Keratinocyte (primary cell): ENCODE data around the gene CARD9. TPM values are rescaled to one million over a fixed set of nuclear protein-coding genes. Genes with fewer than 3 reads are reported as not detected.

Experiments used
- DNase-seq: peaks from one replicate; pipeline ENCODE4 v3.0.0-alpha.2; 2011; ENCODE audit warnings: low read depth, missing footprints, low spot score
- FAIRE-seq: peaks from 2 replicates; lab custom pipeline; 2011; peaks lifted over from hg19 to GRCh38; lab: Jason Lieb, UNC
- H2AFZ ChIP-seq: 2 replicates; pipeline ENCODE4 v1.6.0; 2012; ENCODE audit warnings: low read length, control low read depth, inconsistent platforms; ENCODE audit not compliant: control insufficient read depth
- H3K27ac ChIP-seq: 2 replicates; pipeline ENCODE4 v1.5.1; 2011; ENCODE audit warnings: low read length; ENCODE audit not compliant: control insufficient read depth, insufficient read depth
- H3K27me3 ChIP-seq: 3 replicates; pipeline ENCODE4 v1.6.0; 2011; ENCODE audit warnings: low read length; ENCODE audit not compliant: control insufficient read depth, insufficient read depth; ENCODE audit errors: extremely low read depth
- H3K36me3 ChIP-seq, 2 experiments: 2 replicates in 1 of 2; 3 replicates in 1 of 2; pipeline ENCODE4 v1.5.1; 2011; ENCODE audit warnings: low read length in 2 of 2, mild to moderate bottlenecking in 1 of 2; ENCODE audit not compliant: control insufficient read depth in 2 of 2, insufficient read depth in 2 of 2; ENCODE audit errors: extremely low read depth in 1 of 2
- H3K4me1 ChIP-seq: 3 replicates; pipeline ENCODE4 v1.5.1; 2011; ENCODE audit warnings: low read length; ENCODE audit not compliant: control insufficient read depth, insufficient read depth; ENCODE audit errors: extremely low read depth
- H3K4me2 ChIP-seq: 3 replicates; pipeline ENCODE4 v1.6.0; 2011; ENCODE audit warnings: low read depth, low read length; ENCODE audit not compliant: control insufficient read depth, insufficient read depth; ENCODE audit errors: extremely low read depth
- H3K4me3 ChIP-seq, 3 experiments: fragments of 200-600 bp in 1 of 3; sonication (generic) in 1 of 3; 2 replicates in 2 of 3; 3 replicates in 1 of 3; pipeline ENCODE4 v1.5.1; 2011 to 2016; ENCODE audit warnings: low read length in 3 of 3, mild to moderate bottlenecking in 3 of 3, control low read depth in 2 of 3, inconsistent platforms in 1 of 3, low read depth in 1 of 3, mixed read lengths in 1 of 3, mixed run types in 1 of 3, moderate library complexity in 1 of 3; ENCODE audit not compliant: control insufficient read depth in 2 of 3, insufficient read depth in 2 of 3; ENCODE audit errors: extremely low read depth in 1 of 3
- H3K79me2 ChIP-seq: 2 replicates; pipeline ENCODE4 v1.6.0; 2012; ENCODE audit warnings: low read length; ENCODE audit not compliant: control insufficient read depth, insufficient read depth
- H3K9ac ChIP-seq: 3 replicates; pipeline ENCODE4 v1.6.0; 2011; ENCODE audit warnings: low read length; ENCODE audit not compliant: control insufficient read depth, insufficient read depth; ENCODE audit errors: extremely low read depth
- H3K9me1 ChIP-seq: 3 replicates; pipeline ENCODE4 v1.6.0; 2011; ENCODE audit warnings: low read length; ENCODE audit not compliant: control insufficient read depth, insufficient read depth; ENCODE audit errors: extremely low read depth
- H3K9me3 ChIP-seq: 2 replicates; pipeline ENCODE4 v1.5.1; 2012; ENCODE audit warnings: low read depth, low read length; ENCODE audit not compliant: control insufficient read depth
- H4K20me1 ChIP-seq: 3 replicates; pipeline ENCODE4 v1.6.0; 2011; ENCODE audit warnings: low read length; ENCODE audit not compliant: control insufficient read depth, insufficient read depth; ENCODE audit errors: extremely low read depth
- EZH2 ChIP-seq: IDR thresholded peaks from one replicate; pipeline ENCODE4 v1.6.1; 2012; ENCODE audit warnings: inconsistent platforms, mild to moderate bottlenecking, low read length, moderate library complexity
- dilution Hi-C: fragments of 300-500 bp; cut with MboI; formaldehyde crosslinking; loops from one replicate; pipeline ENCODE4 v1.7.0; 2020; ENCODE audit warnings: low sequenced_read_pairs; ENCODE audit not compliant: extremely low pct_ligation_motif_present
- polyA plus RNA-seq, 5 experiments: library from polyadenylated mRNA; depleted of rRNA in 3 of 5; stranded (reverse) in 3 of 5; stranded (forward) in 1 of 5; unstranded in 1 of 5; fragments of >200 nt; gene quantifications; 1 replicate in 1 of 5; 2 replicates in 3 of 5; 3 replicates in 1 of 5; pipeline versions ENCODE4 v1.2.1 to v1.2.3, GENCODE V29; 2011 to 2012; ENCODE audit warnings: missing spikeins in 2 of 5, low read depth in 1 of 5, low replicate concordance in 1 of 5
- TF ChIP-seq, protein P1 (sequence below), 3 experiments: IDR thresholded peaks in 1 of 3; conservative IDR thresholded peaks in 1 of 3; optimal IDR thresholded peaks in 1 of 3; 2 replicates in 2 of 3; 3 replicates in 1 of 3; pipeline versions ENCODE3 to v1.5.1; 2011; ENCODE audit warnings: low read length in 3 of 3, mild to moderate bottlenecking in 3 of 3, moderate library complexity in 2 of 3, control low read depth in 1 of 3, inconsistent platforms in 1 of 3; ENCODE audit not compliant: insufficient read depth in 2 of 3; ENCODE audit errors: extremely low read depth in 1 of 3

The CARD9 gene
- polyA plus RNA-seq, 1 donor (not counting 4 experiments of a cell fraction or from before 2014, with no cell fraction given) = 0.07 TPM

DNA sequence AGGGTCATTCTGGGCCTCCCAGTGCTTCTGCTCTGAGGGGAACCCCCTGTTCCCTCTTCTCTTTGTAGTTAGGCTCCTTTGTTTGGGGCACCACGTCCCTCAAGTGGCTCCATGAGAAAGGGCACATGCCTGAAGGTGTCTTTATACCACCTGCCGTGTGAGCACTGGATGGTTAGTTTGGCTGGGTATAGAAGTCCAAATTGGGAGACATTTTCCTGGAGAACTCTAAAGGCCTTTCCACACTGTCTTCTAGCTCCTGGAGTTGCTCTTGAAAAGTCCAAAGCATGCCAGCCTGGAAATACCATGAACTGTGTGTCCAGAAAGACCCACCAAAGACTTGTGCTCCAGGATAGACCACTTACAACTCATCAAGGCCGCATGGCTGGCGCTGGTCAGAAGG is 58.5 kb downstream of the CARD9 start:
- no peak for TF ChIP-seq EZH2
- TF ChIP-seq, protein P1, sequence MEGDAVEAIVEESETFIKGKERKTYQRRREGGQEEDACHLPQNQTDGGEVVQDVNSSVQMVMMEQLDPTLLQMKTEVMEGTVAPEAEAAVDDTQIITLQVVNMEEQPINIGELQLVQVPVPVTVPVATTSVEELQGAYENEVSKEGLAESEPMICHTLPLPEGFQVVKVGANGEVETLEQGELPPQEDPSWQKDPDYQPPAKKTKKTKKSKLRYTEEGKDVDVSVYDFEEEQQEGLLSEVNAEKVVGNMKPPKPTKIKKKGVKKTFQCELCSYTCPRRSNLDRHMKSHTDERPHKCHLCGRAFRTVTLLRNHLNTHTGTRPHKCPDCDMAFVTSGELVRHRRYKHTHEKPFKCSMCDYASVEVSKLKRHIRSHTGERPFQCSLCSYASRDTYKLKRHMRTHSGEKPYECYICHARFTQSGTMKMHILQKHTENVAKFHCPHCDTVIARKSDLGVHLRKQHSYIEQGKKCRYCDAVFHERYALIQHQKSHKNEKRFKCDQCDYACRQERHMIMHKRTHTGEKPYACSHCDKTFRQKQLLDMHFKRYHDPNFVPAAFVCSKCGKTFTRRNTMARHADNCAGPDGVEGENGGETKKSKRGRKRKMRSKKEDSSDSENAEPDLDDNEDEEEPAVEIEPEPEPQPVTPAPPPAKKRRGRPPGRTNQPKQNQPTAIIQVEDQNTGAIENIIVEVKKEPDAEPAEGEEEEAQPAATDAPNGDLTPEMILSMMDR (optimal IDR thresholded peaks at IDR 0.05 in 1 of 3, IDR thresholded peaks at IDR 0.05 in 1 of 3, conservative IDR thresholded peaks at IDR 0.05 in 1 of 3; ENCODE audit: extremely low read depth in 1 of 3, insufficient read depth in 2 of 3, low read length in 3 of 3) = no peak
- Histone ChIP-seq H3K27ac (no peak overlapping the region), H3K4me3 (no peak overlapping the region), H3K27me3 (no peaks in the 10 kb centered on the region), H3K9me3 (peaks cover 6% of the 10 kb centered on the region), H3K9ac (no peak overlapping the region), H4K20me1 (no peaks in the 10 kb centered on the region), H3K4me1 (peaks cover 4% of the 10 kb centered on the region), H2AFZ (no peak overlapping the region), H3K4me2 (no peak overlapping the region), H3K36me3 (no peaks in the 10 kb centered on the region), H3K9me1 (no peaks in the 10 kb centered on the region), H3K79me2 (no peaks in the 10 kb centered on the region)
- dilution Hi-C loops = no loop called here
- no peak for FAIRE-seq
- no peak for DNase-seq

DNA sequence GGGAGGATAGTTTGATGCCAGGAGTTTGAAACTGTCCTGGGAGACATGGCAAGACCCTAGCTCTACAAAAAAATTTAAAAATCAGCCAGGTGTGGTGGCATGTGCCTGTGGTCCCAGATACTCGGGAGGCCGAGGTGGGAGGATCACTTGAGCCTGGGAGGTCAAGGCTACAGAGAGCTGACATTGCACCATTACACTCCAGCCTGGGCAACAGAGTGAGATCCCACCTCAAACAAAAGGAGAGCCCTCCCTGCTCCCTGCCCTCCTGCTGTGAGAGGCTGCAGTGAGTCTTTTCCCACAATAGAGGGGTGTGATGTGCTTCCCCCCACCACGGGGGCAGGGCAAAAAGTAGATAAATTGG is 59.4 kb downstream of the CARD9 start:
- Histone ChIP-seq H3K4me1 (peaks cover 4% of the 10 kb centered on the region), H3K36me3 (no peaks in the 10 kb centered on the region), H4K20me1 (no peaks in the 10 kb centered on the region), H3K27me3 (no peaks in the 10 kb centered on the region), H2AFZ (no peak overlapping the region), H3K9me1 (no peaks in the 10 kb centered on the region), H3K9me3 (peaks cover 6% of the 10 kb centered on the region), H3K4me3 (no peak overlapping the region), H3K9ac (no peak overlapping the region), H3K4me2 (no peak overlapping the region), H3K27ac (no peak overlapping the region), H3K79me2 (no peaks in the 10 kb centered on the region)
- no peak for DNase-seq
- dilution Hi-C loops = no loop called here
- TF ChIP-seq, protein P1 (optimal IDR thresholded peaks at IDR 0.05 in 1 of 3, IDR thresholded peaks at IDR 0.05 in 1 of 3, conservative IDR thresholded peaks at IDR 0.05 in 1 of 3; ENCODE audit: extremely low read depth in 1 of 3, insufficient read depth in 2 of 3, low read length in 3 of 3) = no peak
- TF ChIP-seq EZH2 = no peak
- no peak for FAIRE-seq

Other genes starting within 250 kb of the CARD9 start
- not detected in 3 replicates for gene LHX3, start 168.5 kb downstream of the CARD9 start, polyA plus RNA-seq
- gene QSOX2, start 127.9 kb downstream of the CARD9 start, polyA plus RNA-seq = 6.9 to 11.9 TPM (median 10.9 TPM) in 3 replicates
- 0.03 to 0.04 TPM in 2 of 3 replicates, not detected in the other for gene CCDC187, start 69.6 kb downstream of the CARD9 start, polyA plus RNA-seq
- 2.5 to 8.1 TPM (median 3.3 TPM) in 3 replicates for gene GPSM1, start 46.1 kb downstream of the CARD9 start, polyA plus RNA-seq
- 6.1 to 7.8 TPM (median 6.7 TPM) in 3 replicates for gene DNLZ, start 9.9 kb downstream of the CARD9 start, polyA plus RNA-seq
- gene SNAPC4, start 26.5 kb upstream of the CARD9 start, polyA plus RNA-seq = 3.6 to 4.5 TPM (median 3.6 TPM) in 3 replicates
- 36.8 to 50.8 TPM (median 46.5 TPM) in 3 replicates for gene ENTR1, start 36.9 kb upstream of the CARD9 start, polyA plus RNA-seq
- gene PMPCA, start 37.0 kb upstream of the CARD9 start, polyA plus RNA-seq = 71.3 to 86.1 TPM (median 85.9 TPM) in 3 replicates
- 4.4 to 6.5 TPM (median 5.2 TPM) in 3 replicates for gene INPP5E, start 66.2 kb upstream of the CARD9 start, polyA plus RNA-seq
- gene SEC16A, start 109.4 kb upstream of the CARD9 start, polyA plus RNA-seq = 12.2 to 33.1 TPM (median 15.8 TPM) in 3 replicates
- 6.1 to 10.6 TPM (median 9.2 TPM) in 3 replicates for gene NOTCH1, start 172.4 kb upstream of the CARD9 start, polyA plus RNA-seq